Activated CD4-positive, alpha-beta T cell treated with anti-CD3 and anti-CD28 coated beads for 36 hours (primary cell): Measurements from ENCODE around the gene FAM170B. TPM values are rescaled to one million over a fixed set of nuclear protein-coding genes. Genes with fewer than 3 reads are reported as not detected.

ENCODE experiments used
- ATAC-seq: fragments of 200-7000 bp; cut with Tn5 transposase; one replicate; pipeline ENCODE4 v1.10.0; 2021; ENCODE audit warnings: mild to moderate bottlenecking, moderate library complexity
- CTCF ChIA-PET: fragments of 350-600 bp; sonication (Branson Sonifier 250); formaldehyde crosslinking; loops from one replicate; lab custom pipeline; 2021; ENCODE audit warnings: antibody characterized with exemption; lab: Charles Lee
- POLR2A ChIA-PET: fragments of 350-600 bp; sonication (Branson Sonifier 250); formaldehyde crosslinking; loops from one replicate; lab custom pipeline; 2021; ENCODE audit warnings: antibody characterized with exemption, inconsistent platforms; lab: Charles Lee
- DNase-seq: peaks from one replicate; pipeline ENCODE4 v3.0.0-alpha.2; 2020
- H3K27ac Mint-ChIP-seq: one replicate; pipeline ENCODE4 v1.8.0; 2021; ENCODE audit warnings: mixed read lengths
- H3K27me3 Mint-ChIP-seq: one replicate; pipeline ENCODE4 v1.8.0; 2021; ENCODE audit warnings: mixed read lengths
- H3K36me3 Mint-ChIP-seq: one replicate; pipeline ENCODE4 v1.8.0; 2021; ENCODE audit warnings: low read depth, mixed read lengths
- H3K4me1 Mint-ChIP-seq: one replicate; pipeline ENCODE4 v1.8.0; 2021; ENCODE audit warnings: mixed read lengths
- H3K4me3 Mint-ChIP-seq: one replicate; pipeline ENCODE4 v1.8.0; 2021; ENCODE audit warnings: mild to moderate bottlenecking, moderate library complexity, mixed read lengths
- H3K9me3 Mint-ChIP-seq: one replicate; pipeline ENCODE4 v1.8.0; 2021; ENCODE audit warnings: low read depth, mixed read lengths
- intact Hi-C, 2 experiments: fragments of 100-400 bp; cut with DNase I in 1 of 2; cut with micrococcal nuclease in 1 of 2; formaldehyde crosslinking; loops; one replicate each; pipeline versions ENCODE4 v1.14.2 to v1.15.1; 2022 to 2024; cut with DNase I, micrococcal nuclease
- total RNA-seq, 2 experiments: library from RNA; stranded (reverse); gene quantifications; one replicate each; pipeline ENCODE4 v1.2.3, GENCODE V29; 2021

Gene FAM170B
- total RNA-seq, 2 experiments from 2014 or later: not detected

GRCh38 chr10:49094646-49095045 is 39.2 kb downstream of the FAM170B start:
- Mint-ChIP-seq H3K9me3 (no peaks in the 10 kb centered on the region), H3K4me1 (no peaks in the 10 kb centered on the region), H3K36me3 (no peaks in the 10 kb centered on the region), H3K27ac (no peak overlapping the region), H3K27me3 (no peaks in the 10 kb centered on the region), H3K4me3 (no peak overlapping the region)
- CTCF ChIA-PET: interaction anchor here (0.7 kb wide), 1 partner anchor 369 kb away, joined by 3 read pairs; no protein-coding TSS in a partner anchor
- intact Hi-C loops: no loop called here
- POLR2A ChIA-PET: no interaction called here
- DNase-seq: no peak
- ATAC-seq: no peak

GRCh38 chr10:49093922-49094321 is 39.9 kb downstream of the FAM170B start:
- Mint-ChIP-seq H3K27ac (no peak overlapping the region), H3K9me3 (no peaks in the 10 kb centered on the region), H3K36me3 (no peaks in the 10 kb centered on the region), H3K4me1 (no peaks in the 10 kb centered on the region), H3K4me3 (no peak overlapping the region), H3K27me3 (no peaks in the 10 kb centered on the region)
- no peak for DNase-seq
- intact Hi-C loops: no loop called here
- ChIA-PET POLR2A (no interaction called here), CTCF (no interaction called here)
- no peak for ATAC-seq

- CTCF ChIA-PET: no interaction called here
- Mint-ChIP-seq H3K9me3 (peaks cover 1% of the 10 kb centered on the region), H3K4me3 (no peak overlapping the region), H3K27me3 (no peaks in the 10 kb centered on the region), H3K36me3 (no peaks in the 10 kb centered on the region), H3K4me1 (no peaks in the 10 kb centered on the region), H3K27ac (no peak overlapping the region)
- intact Hi-C loops: no loop called here
- DNase-seq (no peak), ATAC-seq (no peak)
- POLR2A ChIA-PET: no interaction called here
Observed at GRCh38 chr10:49092477-49092876, 41.3 kb downstream of the FAM170B start.

- CTCF ChIA-PET: no interaction called here
- H3K27me3 Mint-ChIP-seq: no peaks in the 10 kb centered on the region
- H3K36me3 Mint-ChIP-seq: no peaks in the 10 kb centered on the region
- DNase-seq: no peak
- no peak overlapping the region for H3K27ac Mint-ChIP-seq
- no peaks in the 10 kb centered on the region for H3K4me1 Mint-ChIP-seq
- peaks cover 8% of the 10 kb centered on the region for H3K9me3 Mint-ChIP-seq
- ATAC-seq: no peak
- POLR2A ChIA-PET: no interaction called here
- H3K4me3 Mint-ChIP-seq: no peak overlapping the region
- intact Hi-C loops: no loop called here
Observed at GRCh38 chr10:49091450-49092210, 42.2 kb downstream of the FAM170B start.

- intact Hi-C loops: no loop called here
- peaks cover 12% of the 10 kb centered on the region for H3K9me3 Mint-ChIP-seq
- CTCF ChIA-PET: no interaction called here
- POLR2A ChIA-PET: no interaction called here
- H3K4me3 Mint-ChIP-seq: no peak overlapping the region
- no peaks in the 10 kb centered on the region for H3K4me1 Mint-ChIP-seq
- H3K27ac Mint-ChIP-seq: no peak overlapping the region
- H3K36me3 Mint-ChIP-seq: no peaks in the 10 kb centered on the region
- ATAC-seq (no peak), DNase-seq (no peak)
- H3K27me3 Mint-ChIP-seq: no peaks in the 10 kb centered on the region
Observed at GRCh38 chr10:49090696-49091380, 43.0 kb downstream of the FAM170B start.

- Mint-ChIP-seq H3K9me3 (peaks cover 12% of the 10 kb centered on the region), H3K4me3 (no peak overlapping the region), H3K27ac (no peak overlapping the region), H3K27me3 (no peaks in the 10 kb centered on the region), H3K36me3 (no peaks in the 10 kb centered on the region), H3K4me1 (no peaks in the 10 kb centered on the region)
- intact Hi-C loops: no loop called here
- CTCF ChIA-PET: interaction anchor here (0.8 kb wide), 1 partner anchor 38 kb away, joined by 3 read pairs; no protein-coding TSS in a partner anchor
- DNase-seq: no peak
- ATAC-seq: no peak
- POLR2A ChIA-PET: no interaction called here
Observed at GRCh38 chr10:49090189-49090575, 43.6 kb downstream of the FAM170B start.

GRCh38 chr10:49089557-49090188 is 44.1 kb downstream of the FAM170B start:
- ATAC-seq: no peak
- no peak for DNase-seq
- H3K9me3 Mint-ChIP-seq: peaks cover 12% of the 10 kb centered on the region
- no peaks in the 10 kb centered on the region for H3K27me3 Mint-ChIP-seq
- H3K27ac Mint-ChIP-seq: no peak overlapping the region
- no peaks in the 10 kb centered on the region for H3K4me1 Mint-ChIP-seq
- no peak overlapping the region for H3K4me3 Mint-ChIP-seq
- ChIA-PET CTCF (interaction anchor here (0.8 kb wide), 1 partner anchor 38 kb away, joined by 3 read pairs; no protein-coding TSS in a partner anchor), POLR2A (no interaction called here)
- intact Hi-C loops: no loop called here
- H3K36me3 Mint-ChIP-seq: no peaks in the 10 kb centered on the region

GRCh38 chr10:49089152-49089551 is 44.7 kb downstream of the FAM170B start:
- ChIA-PET POLR2A (no interaction called here), CTCF (interaction anchor here (1.4 kb wide), 1 partner anchor 12 kb away, joined by 4 read pairs; no protein-coding TSS in a partner anchor)
- H3K27me3 Mint-ChIP-seq: no peaks in the 10 kb centered on the region
- H3K4me1 Mint-ChIP-seq: no peaks in the 10 kb centered on the region
- H3K36me3 Mint-ChIP-seq: no peaks in the 10 kb centered on the region
- intact Hi-C loops: no loop called here
- H3K27ac Mint-ChIP-seq: no peak overlapping the region
- peaks cover 12% of the 10 kb centered on the region for H3K9me3 Mint-ChIP-seq
- DNase-seq (no peak), ATAC-seq (no peak)
- H3K4me3 Mint-ChIP-seq: no peak overlapping the region

GRCh38 chr10:49086889-49087288 is 46.9 kb downstream of the FAM170B start:
- Mint-ChIP-seq H3K9me3 (peaks cover 12% of the 10 kb centered on the region), H3K27ac (no peak overlapping the region), H3K4me3 (no peak overlapping the region), H3K4me1 (no peaks in the 10 kb centered on the region), H3K36me3 (no peaks in the 10 kb centered on the region), H3K27me3 (no peaks in the 10 kb centered on the region)
- no peak for DNase-seq
- ChIA-PET CTCF (no interaction called here), POLR2A (no interaction called here)
- intact Hi-C loops: no loop called here
- ATAC-seq: no peak

GRCh38 chr10:49083261-49083660 is 50.6 kb downstream of the FAM170B start:
- no peak for DNase-seq
- POLR2A ChIA-PET: no interaction called here
- Mint-ChIP-seq H3K9me3 (peaks cover 12% of the 10 kb centered on the region), H3K4me3 (no peak overlapping the region), H3K4me1 (peaks cover 9% of the 10 kb centered on the region), H3K27me3 (no peaks in the 10 kb centered on the region), H3K36me3 (no peaks in the 10 kb centered on the region), H3K27ac (no peak overlapping the region)
- intact Hi-C loops: loop anchor here in 1 of 2 experiments (5.0 kb wide), 1 partner anchor 94 kb away; no protein-coding TSS in a partner anchor
- no peak for ATAC-seq
- CTCF ChIA-PET: no interaction called here

GRCh38 chr10:49082766-49083165 is 51.1 kb downstream of the FAM170B start:
- H3K27ac Mint-ChIP-seq: no peak overlapping the region
- no peak overlapping the region for H3K4me3 Mint-ChIP-seq
- peaks cover 11% of the 10 kb centered on the region for H3K4me1 Mint-ChIP-seq
- ChIA-PET CTCF (no interaction called here), POLR2A (no interaction called here)
- no peak for DNase-seq
- no peaks in the 10 kb centered on the region for H3K36me3 Mint-ChIP-seq
- peaks cover 12% of the 10 kb centered on the region for H3K9me3 Mint-ChIP-seq
- ATAC-seq: no peak
- intact Hi-C loops: loop anchor here in 1 of 2 experiments (5.0 kb wide), 1 partner anchor 95 kb away; no protein-coding TSS in a partner anchor
- no peaks in the 10 kb centered on the region for H3K27me3 Mint-ChIP-seq
